HepG2 (cell line): Measurements from ENCODE around the gene SLC22A12. TPM values are rescaled to one million over a fixed set of nuclear protein-coding genes. Genes with fewer than 3 reads are reported as not detected.

Experiments used
- ATAC-seq: fragments of 200-7000 bp; cut with Tn5 transposase; 3 replicates; pipeline ENCODE4 v1.9.1; 2020; ENCODE audit warnings: mild to moderate bottlenecking, moderate library complexity
- BruUV-seq: library from RNA; stranded (reverse); fragments of 400-500 nt; replicated peaks from 2 replicates; lab custom pipeline; 2021; lab: Mats Ljungman, UMichigan
- CTCF ChIA-PET: fragments of 300-600 bp; formaldehyde crosslinking; extraction: SDS; loops from one replicate; lab custom pipeline; 2021; ENCODE audit warnings: low total read pairs, inconsistent platforms, low intra/inter-chr PET ratio; lab: Yijun Ruan, JAX
- POLR2A ChIA-PET: fragments of 350-600 bp; sonication (Branson Sonifier 250); formaldehyde crosslinking; loops from one replicate; lab custom pipeline; 2020; ENCODE audit warnings: antibody characterized with exemption, inconsistent platforms; lab: Yijun Ruan, JAX
- DNase-seq: peaks from one replicate; pipeline ENCODE4 v3.0.0-alpha.2; 2015; ENCODE audit warnings: low spot score
- FAIRE-seq: peaks from 3 replicates; lab custom pipeline; 2011; peaks lifted over from hg19 to GRCh38; lab: Jason Lieb, UNC
- H2AFZ ChIP-seq: one replicate; pipeline ENCODE4 v1.6.1; 2011; ENCODE audit warnings: low read length, inconsistent platforms
- H3K27ac ChIP-seq: fragments of 300-600 bp; 3 replicates; pipeline ENCODE4 v1.8.0; 2011; ENCODE audit warnings: mixed run types, mild to moderate bottlenecking, mixed read lengths, low read length, inconsistent platforms; ENCODE audit not compliant: insufficient read depth; ENCODE audit errors: extremely low read length
- H3K27me3 ChIP-seq, 2 experiments: fragments of 200-600 bp in 1 of 2; 2 replicates in 1 of 2; 3 replicates in 1 of 2; pipeline versions ENCODE4 v1.6.0 to v1.8.0; 2011; ENCODE audit warnings: low read length in 2 of 2, mild to moderate bottlenecking in 2 of 2, moderate library complexity in 2 of 2, inconsistent platforms in 1 of 2; ENCODE audit not compliant: insufficient read depth in 2 of 2, control insufficient read depth in 1 of 2
- H3K36me3 ChIP-seq, 2 experiments: fragments of 200-600 bp in 1 of 2; replicated peaks in 1 of 2; 2 replicates in 1 of 2; 3 replicates in 1 of 2; pipeline versions ENCODE4 v1.5.1 to v1.8.0; 2011; ENCODE audit warnings: low read length in 2 of 2, inconsistent platforms in 1 of 2; ENCODE audit not compliant: insufficient read depth in 2 of 2, control insufficient read depth in 1 of 2
- H3K4me1 ChIP-seq: 2 replicates; pipeline ENCODE4 v1.5.1; 2012; ENCODE audit warnings: low read length, inconsistent platforms; ENCODE audit not compliant: insufficient read depth
- H3K4me2 ChIP-seq: 2 replicates; pipeline ENCODE4 v1.6.0; 2011; ENCODE audit warnings: low read depth, low read length, inconsistent platforms
- H3K4me3 ChIP-seq, 3 experiments: fragments of 200-600 bp in 1 of 3; sonication (generic), shearing (Covaris generic) in 1 of 3; replicated peaks in 1 of 3; 2 replicates each; pipeline ENCODE4 v1.5.1; 2011 to 2016; ENCODE audit warnings: low read length in 3 of 3, inconsistent platforms in 2 of 3, low read depth in 2 of 3, mild to moderate bottlenecking in 2 of 3, control low read depth in 1 of 3, mixed read lengths in 1 of 3; ENCODE audit not compliant: insufficient read depth in 1 of 3
- H3K79me2 ChIP-seq: one replicate; pipeline ENCODE4 v1.6.1; 2011; ENCODE audit warnings: low read length, inconsistent platforms; ENCODE audit not compliant: insufficient read depth
- H3K9ac ChIP-seq: 2 replicates; pipeline ENCODE4 v1.6.0; 2011; ENCODE audit warnings: mild to moderate bottlenecking, low read depth, low read length, inconsistent platforms; ENCODE audit not compliant: insufficient read depth
- H3K9me3 ChIP-seq: 2 replicates; pipeline ENCODE4 v1.5.1; 2012; ENCODE audit warnings: mild to moderate bottlenecking, low read length
- H4K20me1 ChIP-seq: 2 replicates; pipeline ENCODE4 v1.6.0; 2011; ENCODE audit warnings: inconsistent platforms, mild to moderate bottlenecking, low read length, moderate library complexity; ENCODE audit not compliant: insufficient read depth
- HNF4G ChIP-seq, 2 experiments: sonication (generic) in 1 of 2; formaldehyde crosslinking in 1 of 2; IDR thresholded peaks; 2 replicates each; pipeline versions ENCODE4 v1.4.0 to v1.6.1; 2011 to 2020; ENCODE audit warnings: borderline replicate concordance in 2 of 2, low read depth in 2 of 2, mild to moderate bottlenecking in 2 of 2, low read length in 1 of 2, missing genetic modification reagents in 1 of 2, moderate library complexity in 1 of 2
- NFATC3 ChIP-seq: sonication (generic); formaldehyde crosslinking; IDR thresholded peaks from 2 replicates; pipeline ENCODE4 v1.5.1; 2020; ENCODE audit warnings: mild to moderate bottlenecking, missing genetic modification reagents
- SRSF9 ChIP-seq: fragments of 200-400 bp; formaldehyde crosslinking; IDR thresholded peaks from 2 replicates; pipeline ENCODE4 v1.6.1; 2018; ENCODE audit warnings: borderline replicate concordance, mild to moderate bottlenecking, low read depth, low read length; ENCODE audit not compliant: insufficient read depth, poor library complexity, severe bottlenecking
- ZFAT ChIP-seq: sonication (generic); formaldehyde crosslinking; conservative IDR thresholded peaks from 2 replicates; pipeline ENCODE4 v1.8.1; 2023; ENCODE audit warnings: missing genetic modification reagents, inconsistent platforms
- ZFP36L2 ChIP-seq: sonication (generic); formaldehyde crosslinking; IDR thresholded peaks from 2 replicates; pipeline ENCODE4 v1.4.0; 2020; ENCODE audit warnings: missing genetic modification reagents
- ZNF138 ChIP-seq: sonication (generic); formaldehyde crosslinking; IDR thresholded peaks from 2 replicates; pipeline ENCODE4 v1.5.0; 2020; ENCODE audit warnings: mild to moderate bottlenecking, low read depth, missing genetic modification reagents
- WGBS: methylation state at CpG from one replicate; pipeline ENCODE4 v1.1.6; 2017; ENCODE audit warnings: low lambda C conversion rate; 5-methylcytosine and 5-hydroxymethylcytosine counted together
- in situ Hi-C: cut with HindIII; loops from 2 replicates; pipeline ENCODE4 v1.10.0; 2017; ENCODE audit warnings: low pct_unique_long_range_greater_than_20kb; ENCODE audit not compliant: extremely low pct_ligation_motif_present
- intact Hi-C: fragments of 100-400 bp; cut with micrococcal nuclease; formaldehyde crosslinking; loops from one replicate; pipeline ENCODE4 v1.10.0; 2022; ENCODE audit not compliant: unreplicated experiment
- polyA plus RNA-seq, 8 experiments: library from polyadenylated mRNA; depleted of rRNA in 3 of 8; stranded (reverse) in 7 of 8; unstranded in 1 of 8; fragments of >200 nt; fragmentation: Illumina TruSeq in 4 of 8; extraction: Trizol in 4 of 8; gene quantifications; 2 replicates each; pipeline versions ENCODE4 v1.2.1 to v1.2.3, GENCODE V29; 2011 to 2016; ENCODE audit warnings: low read depth in 4 of 8, missing spikeins in 1 of 8, mixed read lengths in 1 of 8; ENCODE audit not compliant: insufficient read depth in 1 of 8
- total RNA-seq, 5 experiments: library from RNA; depleted of rRNA; stranded (reverse); fragments of >200 nt; fragmentation: Illumina TruSeq; extraction: Trizol; gene quantifications; 2 replicates each; pipeline ENCODE4 v1.2.3, GENCODE V29; 2016; ENCODE audit warnings: low read depth in 1 of 5
- TF ChIP-seq, protein P1 (sequence below): sonication (generic); formaldehyde crosslinking; IDR thresholded peaks from 2 replicates; pipeline ENCODE4 v1.9.0; 2021; ENCODE audit warnings: missing genetic modification reagents, mild to moderate bottlenecking, borderline replicate concordance
- TF ChIP-seq, protein P2 (sequence below), 2 experiments: sonication (generic) in 1 of 2; formaldehyde crosslinking in 1 of 2; IDR thresholded peaks; 2 replicates each; pipeline versions ENCODE4 v1.6.1 to v1.9.0; 2014 to 2022; ENCODE audit warnings: antibody characterized with exemption in 1 of 2, borderline replicate concordance in 1 of 2, inconsistent platforms in 1 of 2, low read depth in 1 of 2, missing genetic modification reagents in 1 of 2
- TF ChIP-seq, protein P3 (sequence below): sonication (generic); formaldehyde crosslinking; IDR thresholded peaks from 2 replicates; pipeline ENCODE4 v1.4.0; 2020; ENCODE audit warnings: missing genetic modification reagents

The SLC22A12 gene
- total and polyA plus RNA-seq, 2 of the 13 experiments (the other 11 are each of a cell fraction or from before 2014, with no cell fraction given): not detected

DNA sequence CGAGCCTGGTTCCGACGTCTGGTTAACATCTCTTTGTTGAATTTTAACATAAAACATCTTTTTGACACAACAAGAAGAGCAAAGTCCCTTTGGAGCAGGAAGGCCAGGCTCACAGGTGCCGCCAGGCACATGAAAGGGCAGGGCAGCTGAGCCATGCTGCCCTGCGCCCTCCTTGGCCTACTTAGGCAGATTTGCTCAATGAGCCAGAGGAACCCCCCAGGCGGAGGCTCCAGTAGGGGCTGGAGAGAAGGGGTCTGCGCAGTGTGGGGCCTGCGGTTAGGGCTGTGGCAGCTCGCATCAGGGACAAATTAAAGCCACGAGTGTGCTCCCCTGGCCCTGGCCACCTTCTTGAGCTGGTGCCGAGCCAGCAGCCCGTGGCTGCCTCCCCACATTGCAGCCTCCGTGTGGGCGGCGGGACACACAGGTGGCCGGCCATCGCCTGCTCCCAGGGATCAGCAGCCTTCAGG lies 9.9 kb upstream of the SLC22A12 start:
- BruUV-seq: no TSS peak
- H3K36me3 ChIP-seq: no peaks in the 10 kb centered on the region
- no peak overlapping the region for H3K27ac ChIP-seq
- FAIRE-seq: peak; percentile 51
- POLR2A ChIA-PET: interaction anchor here (1.4 to 1.7 kb wide), 2 partner anchors 9 to 15 kb away, joined by 5 read pairs; no protein-coding TSS in a partner anchor
- 0 out of 6 replicates have a peak overlapping the region, but pooled peaks of 1 of the 3 experiments have one; percentile 9 for H3K4me3 ChIP-seq
- in situ Hi-C loops (no loop called here), intact Hi-C loops (no loop called here)
- no peaks in the 10 kb centered on the region for H3K79me2 ChIP-seq
- peak; percentile 41 for DNase-seq
- ATAC-seq: peak; percentile 64
- CTCF ChIA-PET: no interaction called here
- no peak overlapping the region for H3K9ac ChIP-seq
- H3K4me2 ChIP-seq: peak overlapping the region; percentile 50
- WGBS: 36% methylated on average over 12 of the region's 17 CpGs
- H3K27me3 ChIP-seq: peaks cover 4 to 20% of the 10 kb centered on the region in 2 experiments; a peak in 3 of 5 replicates
- peaks cover 46% of the 10 kb centered on the region for H3K4me1 ChIP-seq
- H4K20me1 ChIP-seq: no peaks in the 10 kb centered on the region
- no peak overlapping the region for H2AFZ ChIP-seq
- no peaks in the 10 kb centered on the region for H3K9me3 ChIP-seq
- TF ChIP-seq, protein P1, sequence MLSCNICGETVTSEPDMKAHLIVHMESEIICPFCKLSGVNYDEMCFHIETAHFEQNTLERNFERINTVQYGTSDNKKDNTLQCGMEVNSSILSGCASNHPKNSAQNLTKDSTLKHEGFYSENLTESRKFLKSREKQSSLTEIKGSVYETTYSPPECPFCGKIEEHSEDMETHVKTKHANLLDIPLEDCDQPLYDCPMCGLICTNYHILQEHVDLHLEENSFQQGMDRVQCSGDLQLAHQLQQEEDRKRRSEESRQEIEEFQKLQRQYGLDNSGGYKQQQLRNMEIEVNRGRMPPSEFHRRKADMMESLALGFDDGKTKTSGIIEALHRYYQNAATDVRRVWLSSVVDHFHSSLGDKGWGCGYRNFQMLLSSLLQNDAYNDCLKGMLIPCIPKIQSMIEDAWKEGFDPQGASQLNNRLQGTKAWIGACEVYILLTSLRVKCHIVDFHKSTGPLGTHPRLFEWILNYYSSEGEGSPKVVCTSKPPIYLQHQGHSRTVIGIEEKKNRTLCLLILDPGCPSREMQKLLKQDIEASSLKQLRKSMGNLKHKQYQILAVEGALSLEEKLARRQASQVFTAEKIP: no peak
- TF ChIP-seq ZFAT (CRISPR knock-in tag) (no peak), ZFP36L2 (CRISPR knock-in tag) (no peak), SRSF9 (no peak), ZNF138 (CRISPR knock-in tag) (no peak), NFATC3 (CRISPR knock-in tag) (no peak), HNF4G (IDR thresholded peaks at IDR 0.05; ENCODE audit: borderline replicate concordance, low read depth, low read length) (no peak), HNF4G (CRISPR knock-in tag; IDR thresholded peaks at IDR 0.05; ENCODE audit: borderline replicate concordance, low read depth) (peak; percentile 51; the same call in 1 of the 2 replicates)
- TF ChIP-seq, protein P2, sequence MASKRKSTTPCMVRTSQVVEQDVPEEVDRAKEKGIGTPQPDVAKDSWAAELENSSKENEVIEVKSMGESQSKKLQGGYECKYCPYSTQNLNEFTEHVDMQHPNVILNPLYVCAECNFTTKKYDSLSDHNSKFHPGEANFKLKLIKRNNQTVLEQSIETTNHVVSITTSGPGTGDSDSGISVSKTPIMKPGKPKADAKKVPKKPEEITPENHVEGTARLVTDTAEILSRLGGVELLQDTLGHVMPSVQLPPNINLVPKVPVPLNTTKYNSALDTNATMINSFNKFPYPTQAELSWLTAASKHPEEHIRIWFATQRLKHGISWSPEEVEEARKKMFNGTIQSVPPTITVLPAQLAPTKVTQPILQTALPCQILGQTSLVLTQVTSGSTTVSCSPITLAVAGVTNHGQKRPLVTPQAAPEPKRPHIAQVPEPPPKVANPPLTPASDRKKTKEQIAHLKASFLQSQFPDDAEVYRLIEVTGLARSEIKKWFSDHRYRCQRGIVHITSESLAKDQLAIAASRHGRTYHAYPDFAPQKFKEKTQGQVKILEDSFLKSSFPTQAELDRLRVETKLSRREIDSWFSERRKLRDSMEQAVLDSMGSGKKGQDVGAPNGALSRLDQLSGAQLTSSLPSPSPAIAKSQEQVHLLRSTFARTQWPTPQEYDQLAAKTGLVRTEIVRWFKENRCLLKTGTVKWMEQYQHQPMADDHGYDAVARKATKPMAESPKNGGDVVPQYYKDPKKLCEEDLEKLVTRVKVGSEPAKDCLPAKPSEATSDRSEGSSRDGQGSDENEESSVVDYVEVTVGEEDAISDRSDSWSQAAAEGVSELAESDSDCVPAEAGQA (IDR thresholded peaks at IDR 0.05; ENCODE audit: low read depth): no peak
- TF ChIP-seq, protein P2 (CRISPR knock-in tag; IDR thresholded peaks at IDR 0.05; ENCODE audit: borderline replicate concordance): no peak
- TF ChIP-seq, protein P3, sequence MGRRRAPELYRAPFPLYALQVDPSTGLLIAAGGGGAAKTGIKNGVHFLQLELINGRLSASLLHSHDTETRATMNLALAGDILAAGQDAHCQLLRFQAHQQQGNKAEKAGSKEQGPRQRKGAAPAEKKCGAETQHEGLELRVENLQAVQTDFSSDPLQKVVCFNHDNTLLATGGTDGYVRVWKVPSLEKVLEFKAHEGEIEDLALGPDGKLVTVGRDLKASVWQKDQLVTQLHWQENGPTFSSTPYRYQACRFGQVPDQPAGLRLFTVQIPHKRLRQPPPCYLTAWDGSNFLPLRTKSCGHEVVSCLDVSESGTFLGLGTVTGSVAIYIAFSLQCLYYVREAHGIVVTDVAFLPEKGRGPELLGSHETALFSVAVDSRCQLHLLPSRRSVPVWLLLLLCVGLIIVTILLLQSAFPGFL (CRISPR knock-in tag): no peak
